ENCODE data around the gene COLQ. TPM values are rescaled to one million over a fixed set of nuclear protein-coding genes. Genes with fewer than 3 reads are reported as not detected.

COLQ gene
- total RNA-seq, 1 experiment from 2014 or later = 1.5 TPM

DNA sequence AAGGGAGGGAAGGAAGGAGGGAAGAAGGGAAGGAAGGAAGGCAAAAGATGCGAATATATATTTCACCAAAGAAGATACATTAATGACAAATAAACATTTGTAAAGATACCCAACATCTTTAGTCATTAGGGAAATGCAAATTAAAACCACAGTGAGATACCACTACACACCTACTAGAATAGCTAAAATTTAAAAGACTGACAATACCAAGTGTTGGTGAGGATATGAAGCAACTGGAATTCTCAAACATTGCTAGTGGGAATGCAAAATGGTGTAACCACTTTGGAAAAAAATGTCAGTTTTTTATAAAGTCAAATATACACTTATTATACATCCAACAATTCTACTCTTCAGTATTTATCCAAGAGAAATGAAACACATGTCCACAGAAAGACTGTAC lies 4.3 kb upstream of the COLQ start:
- Histone ChIP-seq H3K9me3 (ENCODE audit: low read length) (no peaks in the 10 kb centered on the region), H3K9me2 (replicated peaks; ENCODE audit: low read length) (no peaks in the 10 kb centered on the region), H3K4me3 (ENCODE audit: low read length) (no peak overlapping the region), H3K27ac (ENCODE audit: low read length) (no peak overlapping the region), H4K20me1 (ENCODE audit: low read length) (no peaks in the 10 kb centered on the region), H3F3A (ENCODE audit: low read length, unreplicated experiment) (no peaks in the 10 kb centered on the region), H3K9ac (ENCODE audit: low read length) (no peak overlapping the region), H3K4me1 (ENCODE audit: insufficient read depth, low read length) (no peaks in the 10 kb centered on the region), H3K4me2 (ENCODE audit: low read length) (no peak overlapping the region), H3K79me2 (ENCODE audit: low read length) (no peaks in the 10 kb centered on the region), H3K36me3 (ENCODE audit: low read depth, low read length) (no peaks in the 10 kb centered on the region), H3K27me3 (ENCODE audit: low read length) (no peaks in the 10 kb centered on the region), H2AFZ (ENCODE audit: low read length) (no peak overlapping the region)
- no peak for ATAC-seq
- CTCF ChIA-PET = no interaction called here
- BruUV-seq (replicated peaks) = no TSS peak
- POLR2A ChIA-PET (ENCODE audit: unreplicated experiment) = no interaction called here
- DNase-seq = no peak
- intact Hi-C loops (cut with micrococcal nuclease) = no loop called here
- TF ChIP-seq EZH2 (IDR thresholded peaks at IDR 0.05; ENCODE audit: low read length, unreplicated experiment) (no peak), EZH2phosphoT487 (IDR thresholded peaks at IDR 0.05; ENCODE audit: borderline replicate concordance, low read length) (no peak)
- TF ChIP-seq, protein P1, sequence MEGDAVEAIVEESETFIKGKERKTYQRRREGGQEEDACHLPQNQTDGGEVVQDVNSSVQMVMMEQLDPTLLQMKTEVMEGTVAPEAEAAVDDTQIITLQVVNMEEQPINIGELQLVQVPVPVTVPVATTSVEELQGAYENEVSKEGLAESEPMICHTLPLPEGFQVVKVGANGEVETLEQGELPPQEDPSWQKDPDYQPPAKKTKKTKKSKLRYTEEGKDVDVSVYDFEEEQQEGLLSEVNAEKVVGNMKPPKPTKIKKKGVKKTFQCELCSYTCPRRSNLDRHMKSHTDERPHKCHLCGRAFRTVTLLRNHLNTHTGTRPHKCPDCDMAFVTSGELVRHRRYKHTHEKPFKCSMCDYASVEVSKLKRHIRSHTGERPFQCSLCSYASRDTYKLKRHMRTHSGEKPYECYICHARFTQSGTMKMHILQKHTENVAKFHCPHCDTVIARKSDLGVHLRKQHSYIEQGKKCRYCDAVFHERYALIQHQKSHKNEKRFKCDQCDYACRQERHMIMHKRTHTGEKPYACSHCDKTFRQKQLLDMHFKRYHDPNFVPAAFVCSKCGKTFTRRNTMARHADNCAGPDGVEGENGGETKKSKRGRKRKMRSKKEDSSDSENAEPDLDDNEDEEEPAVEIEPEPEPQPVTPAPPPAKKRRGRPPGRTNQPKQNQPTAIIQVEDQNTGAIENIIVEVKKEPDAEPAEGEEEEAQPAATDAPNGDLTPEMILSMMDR (conservative IDR thresholded peaks at IDR 0.05; ENCODE audit: low read depth, low read length) = no peak

DNA sequence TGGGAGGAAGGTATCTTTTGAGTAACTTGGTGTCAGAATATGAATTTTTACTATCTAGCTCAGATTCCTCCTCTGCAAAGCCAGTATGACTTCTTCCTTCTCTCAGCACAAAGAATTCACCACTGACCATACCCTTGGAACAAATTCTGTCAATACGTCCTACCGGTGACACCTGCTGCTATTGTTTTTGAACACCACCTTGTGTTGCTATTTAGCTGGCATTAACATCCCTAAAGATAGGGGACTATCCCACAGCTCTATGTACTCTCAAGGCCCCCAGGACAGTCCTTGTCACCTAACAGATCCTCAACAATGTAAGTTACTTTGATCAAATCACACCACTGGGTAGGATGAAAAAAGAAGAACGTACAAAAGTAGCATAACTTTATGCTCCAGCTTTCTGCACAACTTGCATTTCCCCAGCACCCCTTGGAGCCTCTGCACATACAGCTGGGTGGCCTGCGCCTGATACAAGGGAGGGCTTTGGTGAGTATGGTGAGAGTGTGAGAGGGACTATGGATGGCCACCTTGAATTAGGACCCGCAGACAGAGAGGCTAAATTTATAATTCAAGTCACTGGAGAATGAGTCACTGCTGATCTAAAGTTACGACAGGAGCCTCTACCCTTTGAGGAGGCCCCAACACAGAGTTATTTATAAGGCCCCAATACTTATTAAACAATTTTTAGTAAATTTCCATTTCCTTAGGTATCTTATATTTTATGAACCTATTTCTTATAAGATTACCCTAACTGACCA lies 2.3 kb upstream of the COLQ start:
- Histone ChIP-seq H3K4me3 (ENCODE audit: low read length) (no peak overlapping the region), H3K79me2 (ENCODE audit: low read length) (no peaks in the 10 kb centered on the region), H3K27ac (ENCODE audit: low read length) (no peak overlapping the region), H3K4me2 (ENCODE audit: low read length) (no peak overlapping the region), H3K36me3 (ENCODE audit: low read depth, low read length) (no peaks in the 10 kb centered on the region), H3K9me2 (replicated peaks; ENCODE audit: low read length) (no peaks in the 10 kb centered on the region), H4K20me1 (ENCODE audit: low read length) (no peaks in the 10 kb centered on the region), H3K27me3 (ENCODE audit: low read length) (no peaks in the 10 kb centered on the region), H3K9ac (ENCODE audit: low read length) (no peak overlapping the region), H3K4me1 (ENCODE audit: insufficient read depth, low read length) (no peaks in the 10 kb centered on the region), H3K9me3 (ENCODE audit: low read length) (no peaks in the 10 kb centered on the region), H3F3A (ENCODE audit: low read length, unreplicated experiment) (no peaks in the 10 kb centered on the region), H2AFZ (ENCODE audit: low read length) (no peak overlapping the region)
- DNase-seq (no peak), ATAC-seq (no peak)
- TF ChIP-seq, protein P1 (conservative IDR thresholded peaks at IDR 0.05; ENCODE audit: low read depth, low read length) = no peak
- no peak for TF ChIP-seq EZH2phosphoT487 (IDR thresholded peaks at IDR 0.05; ENCODE audit: borderline replicate concordance, low read length)
- no peak for TF ChIP-seq EZH2 (IDR thresholded peaks at IDR 0.05; ENCODE audit: low read length, unreplicated experiment)
- BruUV-seq (replicated peaks) = no TSS peak
- ChIA-PET CTCF (no interaction called here), POLR2A (ENCODE audit: unreplicated experiment) (no interaction called here)
- intact Hi-C loops (cut with micrococcal nuclease) = no loop called here

DNA sequence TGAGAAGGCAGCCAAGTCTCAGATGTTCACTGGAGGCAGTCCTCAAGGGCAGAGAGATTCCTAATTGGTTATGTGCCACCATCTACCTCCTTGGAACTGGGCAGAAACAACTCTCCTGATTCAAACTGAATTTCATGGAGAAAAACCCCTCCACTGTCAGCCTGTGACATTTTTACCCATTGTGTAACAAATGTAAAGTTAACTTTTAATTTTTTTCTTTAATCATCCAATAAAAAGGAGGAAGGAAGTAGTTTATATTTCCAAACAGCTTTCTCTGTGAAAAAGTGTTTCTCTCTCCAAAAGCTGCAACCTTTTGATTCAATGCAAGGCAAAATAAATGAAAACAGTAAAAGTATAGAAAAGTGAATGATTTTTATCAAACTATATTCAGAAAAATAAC lies 510 bp upstream of the COLQ start:
- H3K27me3 ChIP-seq (ENCODE audit: low read length) = no peaks in the 10 kb centered on the region
- DNase-seq (no peak), ATAC-seq (no peak)
- H3K4me2 ChIP-seq (ENCODE audit: low read length) = no peak overlapping the region
- no peak overlapping the region for H3K27ac ChIP-seq (ENCODE audit: low read length)
- no peaks in the 10 kb centered on the region for H3K36me3 ChIP-seq (ENCODE audit: low read depth, low read length)
- H3K9ac ChIP-seq (ENCODE audit: low read length) = no peak overlapping the region
- H3K4me1 ChIP-seq (ENCODE audit: insufficient read depth, low read length) = no peaks in the 10 kb centered on the region
- intact Hi-C loops (cut with micrococcal nuclease) = no loop called here
- no peak overlapping the region for H3K4me3 ChIP-seq (ENCODE audit: low read length)
- no peak overlapping the region for H2AFZ ChIP-seq (ENCODE audit: low read length)
- no peaks in the 10 kb centered on the region for H3K79me2 ChIP-seq (ENCODE audit: low read length)
- ChIA-PET CTCF (no interaction called here), POLR2A (ENCODE audit: unreplicated experiment) (no interaction called here)
- BruUV-seq (replicated peaks) = no TSS peak
- no peak for TF ChIP-seq EZH2 (IDR thresholded peaks at IDR 0.05; ENCODE audit: low read length, unreplicated experiment)
- TF ChIP-seq, protein P1 (conservative IDR thresholded peaks at IDR 0.05; ENCODE audit: low read depth, low read length) = no peak
- H3K9me2 ChIP-seq (replicated peaks; ENCODE audit: low read length) = no peaks in the 10 kb centered on the region
- no peaks in the 10 kb centered on the region for H3K9me3 ChIP-seq (ENCODE audit: low read length)
- H4K20me1 ChIP-seq (ENCODE audit: low read length) = no peaks in the 10 kb centered on the region
- H3F3A ChIP-seq (ENCODE audit: low read length, unreplicated experiment) = no peaks in the 10 kb centered on the region
